Measurements from ENCODE around the gene CA5A. TPM values are rescaled to one million over a fixed set of nuclear protein-coding genes. Genes with fewer than 3 reads are reported as not detected.

The CA5A gene
- total and polyA plus RNA-seq, 2 of the 13 experiments (the other 11 are each of a cell fraction or from before 2014, with no cell fraction given): 66.8 to 106 TPM

DNA sequence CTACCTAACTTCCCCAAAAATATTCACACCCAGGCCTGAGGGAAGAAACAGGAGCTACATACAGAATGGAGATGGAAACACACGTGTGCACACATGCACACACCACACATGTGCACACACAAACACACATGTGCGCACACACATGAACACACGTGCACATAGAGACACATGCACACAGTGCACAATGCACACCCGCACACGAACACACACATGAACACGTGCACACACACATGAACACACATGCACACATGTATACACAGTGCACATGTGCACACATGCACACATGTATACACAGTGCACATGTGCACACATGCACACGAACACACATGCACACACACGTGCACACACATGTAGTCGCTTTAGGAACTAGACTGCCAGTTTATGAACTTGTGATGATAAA lies 18.8 kb downstream of the CA5A start:
- WGBS (ENCODE audit: low lambda C conversion rate): 97% methylated on average over 9 of the region's 9 CpGs
- peak; percentile 44 for TF ChIP-seq RBM22 (optimal IDR thresholded peaks at IDR 0.05; ENCODE audit: low read length)
- 0 out of 3 replicates have a peak, but pooled peaks have one; percentile 46 for TF ChIP-seq MXI1 (IDR thresholded peaks at IDR 0.05; ENCODE audit: borderline replicate concordance, low read depth, low read length)
- TF ChIP-seq, protein P1, sequence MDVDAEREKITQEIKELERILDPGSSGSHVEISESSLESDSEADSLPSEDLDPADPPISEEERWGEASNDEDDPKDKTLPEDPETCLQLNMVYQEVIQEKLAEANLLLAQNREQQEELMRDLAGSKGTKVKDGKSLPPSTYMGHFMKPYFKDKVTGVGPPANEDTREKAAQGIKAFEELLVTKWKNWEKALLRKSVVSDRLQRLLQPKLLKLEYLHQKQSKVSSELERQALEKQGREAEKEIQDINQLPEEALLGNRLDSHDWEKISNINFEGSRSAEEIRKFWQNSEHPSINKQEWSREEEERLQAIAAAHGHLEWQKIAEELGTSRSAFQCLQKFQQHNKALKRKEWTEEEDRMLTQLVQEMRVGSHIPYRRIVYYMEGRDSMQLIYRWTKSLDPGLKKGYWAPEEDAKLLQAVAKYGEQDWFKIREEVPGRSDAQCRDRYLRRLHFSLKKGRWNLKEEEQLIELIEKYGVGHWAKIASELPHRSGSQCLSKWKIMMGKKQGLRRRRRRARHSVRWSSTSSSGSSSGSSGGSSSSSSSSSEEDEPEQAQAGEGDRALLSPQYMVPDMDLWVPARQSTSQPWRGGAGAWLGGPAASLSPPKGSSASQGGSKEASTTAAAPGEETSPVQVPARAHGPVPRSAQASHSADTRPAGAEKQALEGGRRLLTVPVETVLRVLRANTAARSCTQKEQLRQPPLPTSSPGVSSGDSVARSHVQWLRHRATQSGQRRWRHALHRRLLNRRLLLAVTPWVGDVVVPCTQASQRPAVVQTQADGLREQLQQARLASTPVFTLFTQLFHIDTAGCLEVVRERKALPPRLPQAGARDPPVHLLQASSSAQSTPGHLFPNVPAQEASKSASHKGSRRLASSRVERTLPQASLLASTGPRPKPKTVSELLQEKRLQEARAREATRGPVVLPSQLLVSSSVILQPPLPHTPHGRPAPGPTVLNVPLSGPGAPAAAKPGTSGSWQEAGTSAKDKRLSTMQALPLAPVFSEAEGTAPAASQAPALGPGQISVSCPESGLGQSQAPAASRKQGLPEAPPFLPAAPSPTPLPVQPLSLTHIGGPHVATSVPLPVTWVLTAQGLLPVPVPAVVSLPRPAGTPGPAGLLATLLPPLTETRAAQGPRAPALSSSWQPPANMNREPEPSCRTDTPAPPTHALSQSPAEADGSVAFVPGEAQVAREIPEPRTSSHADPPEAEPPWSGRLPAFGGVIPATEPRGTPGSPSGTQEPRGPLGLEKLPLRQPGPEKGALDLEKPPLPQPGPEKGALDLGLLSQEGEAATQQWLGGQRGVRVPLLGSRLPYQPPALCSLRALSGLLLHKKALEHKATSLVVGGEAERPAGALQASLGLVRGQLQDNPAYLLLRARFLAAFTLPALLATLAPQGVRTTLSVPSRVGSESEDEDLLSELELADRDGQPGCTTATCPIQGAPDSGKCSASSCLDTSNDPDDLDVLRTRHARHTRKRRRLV (CRISPR knock-in tag; IDR thresholded peaks at IDR 0.05): no peak
- TF ChIP-seq ZC3H13 (CRISPR knock-in tag; IDR thresholded peaks at IDR 0.05): peak; percentile 18; the same call in 1 of the 2 replicates
- TF ChIP-seq HOXA9 (CRISPR knock-in tag; IDR thresholded peaks at IDR 0.05; ENCODE audit: borderline replicate concordance): no peak
- TF ChIP-seq POLR2A (IDR thresholded peaks at IDR 0.05; ENCODE audit: insufficient read depth in 1 of 2, low read depth in 2 of 2, low read length in 2 of 2): peak in 1 of 2 experiments; percentile 57; a peak in 2 of 4 replicates
- TF ChIP-seq MNT (IDR thresholded peaks at IDR 0.05): peak; percentile 99
- TF ChIP-seq NONO (IDR thresholded peaks at IDR 0.05): no peak
- TF ChIP-seq NONO (CRISPR knock-in tag; conservative IDR thresholded peaks at IDR 0.05): 0 out of 2 replicates have a peak, but pooled peaks have one; percentile 45
- ChIA-PET POLR2A (no interaction called here), CTCF (ENCODE audit: low intra/inter-chr PET ratio, low total read pairs) (no interaction called here)
- no TSS peak for BruUV-seq (replicated peaks)
- DNase-seq (ENCODE audit: low spot score): no peak
- intact Hi-C loops (cut with micrococcal nuclease; ENCODE audit: unreplicated experiment): no loop called here
- Histone ChIP-seq H3K4me1 (ENCODE audit: insufficient read depth, low read length) (no peaks in the 10 kb centered on the region), H3K4me3 (replicated peaks in 1 of 3; ENCODE audit: insufficient read depth in 1 of 3, low read depth in 2 of 3, low read length in 3 of 3) (no peak overlapping the region), H3K4me2 (ENCODE audit: low read depth, low read length) (no peak overlapping the region), H3K36me3 (replicated peaks in 1 of 2; ENCODE audit: control insufficient read depth in 1 of 2, insufficient read depth in 2 of 2, low read length in 2 of 2) (peaks cover 30 to 77% of the 10 kb centered on the region in 2 experiments), H2AFZ (ENCODE audit: low read length) (no peak overlapping the region), H3K79me2 (ENCODE audit: insufficient read depth, low read length) (peaks cover 9% of the 10 kb centered on the region), H3K27me3 (ENCODE audit: control insufficient read depth in 1 of 2, insufficient read depth in 2 of 2, low read length in 2 of 2) (no peaks in the 10 kb centered on the region), H3K27ac (ENCODE audit: extremely low read length, insufficient read depth, low read length) (no peak overlapping the region), H3K9ac (ENCODE audit: insufficient read depth, low read depth, low read length) (no peak overlapping the region), H3K9me3 (ENCODE audit: low read length) (no peaks in the 10 kb centered on the region), H4K20me1 (ENCODE audit: insufficient read depth, low read length) (peaks cover 24% of the 10 kb centered on the region; the same call in 1 of the 2 replicates)
- ATAC-seq: no peak
- in situ Hi-C loops (cut with HindIII; ENCODE audit: extremely low pct_ligation_motif_present, low pct_unique_long_range_greater_than_20kb): no loop called here
- peak; percentile 40 for FAIRE-seq
